IPS-NIHi11 (cell line): Measurements from ENCODE around the gene PRPF6.

Experiments used
- DNase-seq: peaks from one replicate; pipeline ENCODE4 v3.0.0; 2012; ENCODE audit warnings: mixed read lengths, low spot score

Gene PRPF6, protein sequence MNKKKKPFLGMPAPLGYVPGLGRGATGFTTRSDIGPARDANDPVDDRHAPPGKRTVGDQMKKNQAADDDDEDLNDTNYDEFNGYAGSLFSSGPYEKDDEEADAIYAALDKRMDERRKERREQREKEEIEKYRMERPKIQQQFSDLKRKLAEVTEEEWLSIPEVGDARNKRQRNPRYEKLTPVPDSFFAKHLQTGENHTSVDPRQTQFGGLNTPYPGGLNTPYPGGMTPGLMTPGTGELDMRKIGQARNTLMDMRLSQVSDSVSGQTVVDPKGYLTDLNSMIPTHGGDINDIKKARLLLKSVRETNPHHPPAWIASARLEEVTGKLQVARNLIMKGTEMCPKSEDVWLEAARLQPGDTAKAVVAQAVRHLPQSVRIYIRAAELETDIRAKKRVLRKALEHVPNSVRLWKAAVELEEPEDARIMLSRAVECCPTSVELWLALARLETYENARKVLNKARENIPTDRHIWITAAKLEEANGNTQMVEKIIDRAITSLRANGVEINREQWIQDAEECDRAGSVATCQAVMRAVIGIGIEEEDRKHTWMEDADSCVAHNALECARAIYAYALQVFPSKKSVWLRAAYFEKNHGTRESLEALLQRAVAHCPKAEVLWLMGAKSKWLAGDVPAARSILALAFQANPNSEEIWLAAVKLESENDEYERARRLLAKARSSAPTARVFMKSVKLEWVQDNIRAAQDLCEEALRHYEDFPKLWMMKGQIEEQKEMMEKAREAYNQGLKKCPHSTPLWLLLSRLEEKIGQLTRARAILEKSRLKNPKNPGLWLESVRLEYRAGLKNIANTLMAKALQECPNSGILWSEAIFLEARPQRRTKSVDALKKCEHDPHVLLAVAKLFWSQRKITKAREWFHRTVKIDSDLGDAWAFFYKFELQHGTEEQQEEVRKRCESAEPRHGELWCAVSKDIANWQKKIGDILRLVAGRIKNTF

DNA sequence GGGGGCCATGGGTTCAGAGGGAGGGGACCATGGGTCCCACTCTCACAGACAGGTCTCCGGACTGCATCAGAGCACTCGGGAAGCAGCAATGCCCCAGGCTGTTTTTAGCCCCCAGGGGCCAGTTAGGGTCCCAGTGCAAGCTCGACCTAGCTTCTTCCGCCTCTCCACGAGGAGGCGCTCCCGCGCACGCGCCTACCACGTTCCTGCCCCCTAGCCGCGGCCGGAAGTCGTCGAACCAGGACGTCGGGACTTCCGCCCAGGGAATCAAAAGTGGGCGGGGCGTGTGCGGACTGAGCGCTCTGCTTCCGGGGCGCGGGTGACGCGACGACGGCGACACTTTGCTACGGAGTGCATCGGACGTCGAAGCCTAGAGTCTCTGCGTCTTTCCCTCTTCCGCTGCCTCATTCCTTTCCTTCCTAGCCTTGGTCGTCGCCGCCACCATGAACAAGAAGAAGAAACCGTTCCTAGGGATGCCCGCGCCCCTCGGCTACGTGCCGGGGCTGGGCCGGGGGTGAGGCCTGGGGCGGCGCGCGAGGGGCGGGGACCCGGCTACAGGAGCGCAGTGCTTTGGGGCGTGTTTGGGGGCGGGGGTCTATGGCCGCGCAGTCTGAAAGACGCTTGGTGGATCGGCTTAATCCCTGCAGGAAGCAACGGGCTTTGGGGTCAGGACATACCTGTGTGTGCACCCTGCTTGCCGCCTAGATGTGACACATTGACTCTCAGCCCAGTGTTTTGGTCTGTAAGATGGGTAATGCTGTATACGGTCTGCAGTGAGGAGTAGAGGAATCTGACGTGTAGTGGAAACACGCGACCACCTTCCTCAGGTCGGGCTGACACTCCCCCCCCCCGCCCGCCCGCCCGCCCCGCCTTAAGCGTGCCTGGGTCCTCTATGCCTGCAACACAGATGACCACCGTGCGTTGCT lies at the start of gene PRPF6:
PRPF6 (plus strand) TSS at position 327 of the 923 bp plus-strand sequence; CDS start at position 441, 114 bp downstream.
- DNase-seq: peak; percentile 98

DNA sequence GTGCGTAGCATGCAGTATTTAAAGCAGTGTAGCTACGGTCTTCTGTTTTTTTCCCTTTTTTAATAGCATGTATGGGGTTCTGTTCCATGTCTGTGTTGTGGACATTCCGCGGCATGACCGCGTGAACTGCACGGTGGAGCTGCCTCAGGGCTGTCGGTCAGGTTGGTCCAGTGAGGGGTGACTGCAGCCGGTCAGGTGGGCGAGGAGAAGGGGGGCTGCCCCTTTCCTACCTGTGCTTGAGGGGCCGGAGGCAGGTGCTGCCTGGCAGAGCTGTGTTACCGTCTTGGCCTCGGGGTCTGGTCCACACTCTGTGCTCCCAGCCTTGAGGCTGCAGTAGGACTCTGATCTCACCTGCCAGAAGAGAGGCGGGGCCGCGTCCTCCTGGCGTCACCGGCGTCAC lies 49.2 kb upstream of the PRPF6 start:
- DNase-seq: no peak

DNA sequence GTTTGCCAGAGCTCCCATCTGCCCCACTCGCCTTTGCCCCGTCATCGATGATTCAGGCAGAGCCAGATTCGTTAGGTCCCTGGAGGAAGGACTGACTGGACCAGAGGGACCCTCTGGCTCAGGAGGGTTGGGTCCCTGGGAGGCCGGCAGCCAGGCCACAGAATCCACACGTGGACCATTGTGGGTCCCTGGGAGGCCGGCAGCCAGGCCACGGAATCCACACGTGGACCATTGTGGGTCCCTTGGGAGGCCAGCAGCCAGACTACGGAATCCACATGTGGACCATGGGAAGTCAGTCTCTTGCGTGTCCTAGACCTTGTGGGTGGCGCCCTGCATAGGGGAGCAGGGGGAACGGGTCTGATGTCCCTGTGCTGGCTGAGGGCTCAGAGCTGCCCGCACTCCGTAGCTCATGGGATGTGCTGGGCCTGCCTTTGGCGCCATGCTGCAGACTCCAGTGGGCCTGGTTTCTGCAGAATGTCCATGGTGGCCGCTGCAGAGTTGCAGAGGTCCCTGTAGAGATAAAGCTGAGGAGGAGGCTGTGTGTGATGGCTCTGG lies 48.2 kb upstream of the PRPF6 start:
- no peak for DNase-seq

DNA sequence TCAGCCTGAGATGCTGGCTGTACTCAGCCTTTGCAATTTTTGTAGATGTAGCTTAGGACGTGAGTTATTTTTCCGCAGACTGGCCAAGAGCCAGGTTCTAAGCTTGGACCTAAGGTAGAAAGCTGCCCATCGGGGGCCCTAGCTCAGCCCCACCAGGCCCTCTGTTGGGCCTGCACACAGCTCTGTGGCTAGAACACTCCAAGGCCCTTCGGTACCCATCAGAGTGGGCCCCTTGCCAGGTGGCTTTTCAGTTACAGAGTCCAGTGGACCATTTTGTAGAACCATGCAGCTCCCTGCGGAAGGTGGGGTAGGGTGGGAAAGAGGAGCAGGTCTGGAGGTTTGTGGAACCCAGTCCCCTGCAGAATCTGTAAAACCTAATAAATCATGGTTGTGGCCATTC lies 47.3 kb upstream of the PRPF6 start:
- no peak for DNase-seq

DNA sequence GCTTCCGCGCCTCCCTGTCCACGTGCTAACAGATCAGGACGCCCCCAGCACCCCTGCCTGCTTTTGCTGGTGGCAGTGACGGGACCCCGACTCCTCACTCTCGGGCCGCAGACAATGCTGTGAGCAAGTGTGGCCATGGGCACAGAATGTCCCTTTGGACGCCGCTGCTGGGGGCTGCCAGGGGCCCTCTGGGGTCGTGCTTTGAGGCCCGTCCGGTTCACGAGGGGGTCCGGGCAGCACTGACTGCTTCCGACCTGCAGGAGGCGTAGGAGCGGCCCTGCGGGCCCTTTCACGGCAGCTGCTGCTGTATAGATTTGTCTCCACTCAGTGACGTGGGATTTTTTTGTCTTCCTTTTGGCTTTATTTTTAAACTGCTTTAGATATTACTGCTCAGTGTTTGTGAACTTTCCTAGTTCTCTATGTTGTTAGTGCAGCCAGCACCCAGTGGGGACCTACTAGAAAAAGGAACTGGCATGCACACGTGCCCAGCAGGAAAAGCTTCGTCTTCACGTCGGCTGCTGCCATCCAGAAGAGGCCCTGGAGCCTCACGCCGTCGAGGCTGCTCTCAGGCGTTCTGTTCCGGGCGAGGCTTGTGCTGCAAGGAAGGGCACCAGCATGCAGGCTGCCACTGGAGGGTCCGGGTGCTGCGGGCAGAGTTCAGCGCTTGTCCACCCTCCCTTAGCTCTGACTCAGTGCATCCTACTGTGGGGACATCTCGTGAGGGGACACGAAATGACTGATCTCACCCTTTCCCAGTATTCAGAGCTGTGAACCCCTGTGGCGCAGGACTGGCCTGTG lies 46.5 kb upstream of the PRPF6 start:
- peak; percentile 81 for DNase-seq

DNA sequence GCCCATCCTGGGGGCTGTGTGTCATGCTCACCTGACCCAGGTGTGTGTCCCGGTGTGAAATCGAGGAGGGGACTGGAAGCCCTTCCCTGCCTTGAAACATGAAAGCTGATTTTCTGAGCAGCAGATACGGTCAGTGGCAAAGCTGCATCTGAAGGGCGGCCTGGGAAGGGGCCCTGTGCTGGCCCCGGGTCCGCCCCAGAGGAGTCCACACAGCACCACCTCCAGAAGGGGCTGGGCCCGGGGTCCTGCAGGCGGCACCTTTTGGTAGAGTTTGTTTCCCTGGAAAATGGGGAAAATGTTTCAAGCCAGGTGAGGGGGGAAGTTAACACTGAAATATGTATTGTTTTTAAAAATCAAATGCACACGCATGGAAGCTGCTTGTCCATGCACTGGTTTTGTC lies 45.5 kb upstream of the PRPF6 start:
- DNase-seq: no peak

DNA sequence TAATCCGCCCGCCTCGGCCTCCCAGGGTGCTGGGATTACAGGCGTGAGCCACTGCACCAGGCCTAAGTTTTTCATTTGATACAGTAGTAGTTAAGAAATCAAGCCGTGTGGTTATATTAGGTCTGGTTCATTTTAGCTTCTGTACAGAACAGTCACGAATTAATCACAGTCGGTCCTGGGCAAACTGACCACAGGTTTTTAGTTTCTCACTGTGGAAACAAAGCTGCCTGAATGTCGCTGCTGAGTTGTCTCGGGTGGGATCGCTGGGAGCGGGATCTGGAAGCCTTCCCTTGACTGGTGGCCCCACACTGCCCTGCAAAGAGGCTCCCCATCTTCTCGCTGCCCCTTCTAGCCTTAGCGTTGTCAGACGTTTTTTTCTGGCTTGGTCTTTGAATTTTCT lies 43.3 kb upstream of the PRPF6 start:
- no peak for DNase-seq

DNA sequence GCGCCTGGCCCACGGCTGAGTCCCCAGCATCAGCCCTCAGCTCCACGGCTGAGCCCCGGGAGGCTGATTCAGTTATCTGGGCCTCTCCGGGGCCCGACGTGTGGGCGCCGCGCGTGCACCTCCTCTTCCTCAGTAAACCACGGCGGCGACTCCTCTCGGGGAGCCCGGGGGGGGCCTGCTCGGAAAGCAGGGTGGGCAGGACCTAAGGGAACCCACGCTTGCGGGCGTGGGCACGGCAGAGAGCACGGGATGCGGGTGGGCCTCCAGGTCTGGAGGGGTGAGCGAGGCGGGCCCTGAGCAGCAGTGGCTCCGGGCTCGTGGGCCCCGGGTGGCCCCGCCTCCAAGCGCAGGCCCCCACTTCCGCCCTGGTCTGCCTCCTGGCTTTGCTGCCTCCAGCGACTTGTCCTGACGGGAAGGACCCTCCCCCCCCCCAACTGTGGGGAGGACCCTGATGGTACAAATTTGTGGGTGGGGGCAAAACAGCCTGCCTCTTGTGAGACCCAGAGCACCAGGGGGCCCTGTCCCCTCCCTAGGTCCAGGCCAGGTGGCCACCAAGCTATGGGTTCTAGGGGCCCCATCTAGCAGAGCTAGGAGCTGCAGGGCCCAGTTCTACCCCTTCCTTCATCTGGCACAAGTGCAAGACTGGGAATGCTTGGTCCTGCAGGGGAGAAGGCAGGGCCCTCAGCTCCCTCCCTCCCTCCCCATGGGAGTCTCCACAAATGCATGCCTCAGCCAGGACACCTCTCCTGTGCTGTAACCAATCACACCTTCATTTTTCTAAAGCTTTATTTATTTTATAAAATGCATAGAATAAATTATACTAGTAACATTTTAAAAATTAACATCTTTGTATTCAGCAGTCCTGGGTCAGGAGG lies 41.6 kb upstream of the PRPF6 start:
- no peak for DNase-seq

DNA sequence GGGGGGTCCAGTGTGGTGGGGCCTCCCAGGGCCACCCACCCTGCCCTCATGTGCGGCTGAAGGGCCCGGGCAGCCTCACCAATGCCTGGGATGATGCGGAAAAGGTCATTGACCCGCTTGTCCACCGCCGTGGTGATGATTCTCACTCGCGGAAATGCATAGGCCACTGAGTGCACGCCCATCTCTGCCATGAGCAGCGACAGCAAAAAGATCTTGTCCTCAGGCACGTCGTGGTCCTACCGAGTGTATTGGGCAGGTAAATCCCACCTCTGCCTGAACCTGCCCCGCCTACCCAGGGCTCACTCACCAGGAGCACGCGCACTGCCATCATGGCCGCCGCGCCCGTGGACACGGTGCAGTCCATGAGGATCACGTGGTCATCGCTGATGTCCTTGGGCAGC lies 40.9 kb upstream of the PRPF6 start:
- no peak for DNase-seq

DNA sequence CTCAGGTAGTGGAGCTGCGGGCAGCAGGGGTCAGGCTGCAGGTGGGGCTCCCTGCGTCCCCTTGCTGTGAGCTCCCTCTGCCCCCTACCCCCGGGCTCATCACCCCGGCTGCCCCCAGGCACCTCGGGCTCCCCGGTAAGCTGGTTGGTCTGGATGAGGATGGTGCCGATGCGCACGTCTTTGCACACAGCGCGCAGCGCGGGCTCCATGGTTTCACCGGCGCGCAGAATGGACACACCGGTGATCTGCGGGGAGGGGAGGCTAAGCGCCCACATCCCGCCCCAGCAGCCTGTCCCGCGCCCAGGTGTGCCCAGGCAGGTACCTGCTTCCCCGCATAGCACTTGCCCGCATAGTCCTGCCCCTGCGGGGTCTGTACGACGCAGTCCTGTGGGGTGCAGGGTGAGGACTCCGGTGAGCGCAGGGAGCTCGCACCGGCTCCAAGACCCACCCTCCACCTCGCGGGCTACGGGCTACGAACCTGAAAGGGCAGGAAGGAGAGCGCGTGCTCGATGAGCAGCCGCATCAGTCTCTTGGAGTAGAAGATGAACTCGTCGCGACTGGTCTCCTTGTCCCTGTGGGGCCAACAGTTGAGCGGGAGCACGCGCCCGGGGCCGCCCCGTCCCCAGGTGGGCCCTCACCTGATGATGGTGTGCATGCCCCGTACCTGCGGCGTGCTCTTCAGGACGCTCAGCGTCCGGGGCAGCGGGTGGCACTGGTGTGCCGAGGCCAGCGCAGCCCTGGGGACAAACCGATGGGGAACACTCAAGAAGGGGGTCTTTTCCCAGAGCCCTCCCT lies 40.3 kb upstream of the PRPF6 start:
- DNase-seq: no peak

DNA sequence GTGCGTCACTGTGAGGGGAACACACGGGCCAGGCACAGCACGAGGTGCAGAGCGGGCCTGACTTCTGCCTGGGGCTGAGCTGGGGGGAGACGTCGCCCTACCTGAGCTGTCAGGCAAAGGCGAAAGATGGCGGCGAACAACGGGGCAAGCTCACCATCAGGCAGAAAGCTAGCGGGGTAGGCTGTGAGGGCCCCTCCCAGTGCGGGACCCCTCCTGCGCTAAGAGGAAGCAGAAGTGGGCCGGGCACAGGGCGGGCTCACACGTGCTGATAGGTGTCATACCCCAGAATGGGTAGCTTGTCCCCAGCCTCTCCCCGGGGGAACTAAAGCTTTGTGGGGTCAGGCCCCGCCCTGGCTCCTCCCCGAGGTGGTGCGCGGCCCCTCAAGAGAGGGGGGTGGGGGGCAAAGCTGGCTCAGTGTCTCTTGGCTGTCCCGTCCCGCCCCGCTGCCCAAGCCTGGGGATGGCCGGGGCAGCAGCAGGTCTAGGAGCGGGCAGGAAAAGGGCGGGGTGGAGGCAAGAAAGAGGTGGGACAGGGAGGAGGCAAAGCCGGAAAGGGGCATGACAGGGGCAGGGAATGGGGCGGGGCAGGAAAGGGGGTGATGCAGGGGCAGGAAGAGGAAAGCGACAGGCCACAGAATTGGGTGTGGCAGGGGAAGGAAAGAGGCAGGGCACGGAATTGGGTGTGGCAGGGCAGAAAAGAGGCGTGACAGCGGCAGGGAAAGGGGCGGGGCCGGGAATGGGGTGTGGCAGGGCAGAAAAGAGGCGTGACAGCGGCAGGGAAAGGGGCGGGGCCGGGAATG lies 39.5 kb upstream of the PRPF6 start:
- peak; percentile 77 for DNase-seq

DNA sequence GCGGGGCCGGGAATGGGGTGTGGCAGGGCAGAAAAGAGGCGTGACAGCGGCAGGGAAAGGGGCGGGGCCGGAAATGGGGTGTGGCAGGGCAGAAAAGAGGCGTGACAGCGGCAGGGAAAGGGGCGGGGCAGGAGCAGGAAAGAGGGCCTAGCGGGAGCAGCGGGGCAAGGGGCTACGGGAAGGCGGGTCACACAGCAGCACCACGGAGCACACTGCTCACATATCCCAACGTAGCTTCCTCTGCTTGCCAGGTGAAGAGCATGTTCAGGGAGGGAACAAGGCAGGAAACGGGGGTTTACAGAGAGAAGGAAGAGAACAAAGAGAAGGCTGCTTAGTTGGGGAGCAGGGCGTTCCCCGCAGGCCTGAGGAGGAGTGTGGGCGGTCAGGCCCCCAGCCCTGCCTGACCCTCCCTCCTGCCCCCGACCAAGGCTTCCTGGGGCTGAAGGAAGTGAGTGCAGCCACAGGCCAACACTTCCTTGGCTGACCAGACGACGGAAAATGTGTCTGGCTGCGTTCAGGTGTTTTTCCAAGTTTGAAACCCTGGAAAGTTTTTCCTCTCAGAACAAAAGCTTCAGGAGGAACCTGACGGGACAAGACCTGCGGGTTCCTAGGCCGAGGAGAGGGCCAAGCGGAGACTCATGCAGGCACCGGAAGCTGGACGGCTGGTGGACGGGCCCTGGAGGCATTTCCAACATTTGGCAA lies 38.5 kb upstream of the PRPF6 start:
- peak; percentile 91 for DNase-seq

DNA sequence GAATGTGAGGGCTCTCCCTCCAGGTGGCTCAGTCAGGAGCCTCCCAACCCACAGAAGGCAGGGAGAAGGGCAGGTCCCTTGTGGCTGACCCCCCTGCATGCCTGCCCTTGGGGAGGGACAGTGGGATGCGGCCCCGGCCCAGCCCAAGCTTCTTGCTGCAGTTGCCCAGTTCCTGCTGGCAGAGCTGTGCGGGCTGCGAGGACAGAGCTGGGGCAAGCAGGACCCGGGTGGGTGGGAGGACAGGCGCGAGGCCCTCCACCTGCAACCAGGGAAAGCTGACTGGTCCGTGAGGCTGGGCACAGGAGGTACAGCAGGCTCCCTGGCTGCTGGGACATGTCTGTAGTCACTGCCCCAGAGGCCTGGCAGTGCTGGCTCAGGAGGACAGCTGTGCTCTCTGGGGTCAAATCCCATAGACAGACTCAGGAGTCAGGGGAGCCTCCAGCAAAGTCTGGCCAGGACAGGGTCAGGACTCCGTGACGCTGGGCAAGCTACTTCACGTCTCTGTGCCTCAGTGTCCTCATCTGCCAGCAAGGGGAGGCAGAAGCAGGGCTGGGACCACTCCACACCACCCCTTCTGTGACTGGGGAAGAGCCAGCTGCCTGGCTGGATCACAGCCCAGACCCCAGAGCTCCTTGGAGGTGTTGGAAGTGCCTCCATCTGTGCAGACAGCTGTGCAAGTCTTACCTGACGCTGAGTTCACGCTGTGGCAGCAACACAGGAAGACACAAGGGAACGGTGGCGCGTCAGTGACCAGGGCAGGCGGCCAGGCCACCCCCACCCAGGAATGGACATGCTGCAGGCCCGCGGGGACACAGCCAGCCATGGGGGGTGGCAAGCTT lies 37.7 kb upstream of the PRPF6 start:
- no peak for DNase-seq

DNA sequence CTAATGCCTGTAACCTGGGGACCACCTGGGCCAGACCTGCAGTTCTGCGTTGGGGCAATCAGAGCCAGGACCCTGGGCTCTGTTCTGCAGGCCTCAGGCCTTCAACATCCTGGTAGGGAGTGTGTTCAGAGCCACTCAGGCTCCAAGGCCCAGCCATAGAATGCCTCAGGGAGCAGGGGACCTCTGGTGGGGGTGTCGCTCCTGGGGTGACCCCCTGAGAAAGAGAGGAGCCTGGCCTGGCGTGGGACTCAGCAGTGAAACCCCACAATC lies 37.2 kb upstream of the PRPF6 start:
- DNase-seq: no peak

DNA sequence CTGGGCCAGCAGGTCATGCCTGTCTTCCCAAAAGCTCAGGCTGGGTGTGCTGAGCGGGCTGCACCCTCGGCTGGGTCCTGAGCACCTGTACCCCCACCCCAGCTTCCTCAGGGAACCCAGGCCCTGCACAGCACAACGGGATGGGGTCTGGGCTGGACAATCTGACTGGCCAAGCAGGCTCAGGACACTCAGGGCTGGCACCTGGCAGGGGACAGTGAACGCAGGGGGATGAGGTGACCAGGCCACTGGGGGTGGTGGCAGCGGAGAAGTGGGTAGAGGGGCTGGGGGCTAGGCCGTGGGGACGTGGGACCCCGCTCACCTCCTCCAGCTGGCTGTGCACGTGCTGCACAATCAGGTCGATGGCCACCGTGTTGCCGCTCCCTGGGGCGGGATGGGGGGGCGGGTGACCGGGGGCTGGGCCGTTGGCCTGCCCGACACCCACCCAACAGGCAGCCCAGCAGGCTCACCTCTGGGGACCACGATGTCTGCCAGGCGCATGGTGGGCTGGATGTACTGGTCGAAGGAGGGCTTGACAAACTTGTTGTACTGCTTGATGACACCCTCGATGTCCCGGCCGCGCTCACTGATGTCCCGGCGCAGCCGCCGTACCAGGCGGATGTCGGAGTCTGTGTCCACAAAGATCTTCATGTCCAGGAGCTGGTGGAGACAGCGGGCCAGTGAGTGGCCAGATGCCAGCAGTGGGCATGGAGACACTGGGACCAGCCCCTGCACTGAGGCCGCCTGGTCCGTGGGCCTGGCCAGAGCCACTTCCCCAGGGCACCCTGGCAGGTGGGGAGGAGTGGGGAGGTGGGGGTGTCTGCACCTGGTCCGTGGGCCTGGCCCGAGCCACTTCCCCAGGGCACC lies 36.6 kb upstream of the PRPF6 start:
- DNase-seq: no peak
